KMS-11 (cell line): Measurements from ENCODE around the gene CUL4A.

Experiments used
- H2AFZ ChIP-seq: fragments of 200-600 bp; sonication (generic); 2 replicates; pipeline ENCODE4 v1.6.1; 2016; ENCODE audit warnings: antibody characterized with exemption, mixed run types, low read depth
- H3K27ac ChIP-seq: fragments of 200-600 bp; sonication (generic); 2 replicates; pipeline ENCODE4 v1.6.1; 2016; ENCODE audit warnings: mild to moderate bottlenecking, mixed run types
- H3K27me3 ChIP-seq: fragments of 200-600 bp; sonication (generic); 2 replicates; pipeline ENCODE4 v1.6.1; 2017; ENCODE audit warnings: mild to moderate bottlenecking, low read depth, mixed run types, moderate library complexity; ENCODE audit not compliant: insufficient read depth
- H3K36me3 ChIP-seq: fragments of 200-600 bp; sonication (generic); 2 replicates; pipeline ENCODE4 v1.6.1; 2017; ENCODE audit warnings: mild to moderate bottlenecking, mixed run types; ENCODE audit not compliant: insufficient read depth
- H3K4me1 ChIP-seq: fragments of 200-600 bp; sonication (generic); 2 replicates; pipeline ENCODE4 v1.6.1; 2016; ENCODE audit warnings: mild to moderate bottlenecking, low read depth, mixed run types; ENCODE audit not compliant: poor library complexity, severe bottlenecking
- H3K4me2 ChIP-seq: fragments of 200-600 bp; sonication (generic); 2 replicates; pipeline ENCODE4 v1.7.0; 2016; ENCODE audit warnings: mild to moderate bottlenecking, mixed run types
- H3K4me3 ChIP-seq: fragments of 200-600 bp; sonication (generic); IDR thresholded peaks from 2 replicates; pipeline ENCODE4 v1.6.1; 2017; ENCODE audit warnings: low read depth, low read length, mixed read lengths; ENCODE audit not compliant: insufficient read depth
- H3K79me2 ChIP-seq: fragments of 200-600 bp; sonication (generic); 2 replicates; pipeline ENCODE4 v1.6.1; 2016; ENCODE audit warnings: low read depth, mixed run types; ENCODE audit not compliant: insufficient read depth
- H3K9ac ChIP-seq: fragments of 200-600 bp; sonication (generic); 2 replicates; pipeline ENCODE4 v1.6.1; 2016; ENCODE audit warnings: mild to moderate bottlenecking, mixed run types
- H4K20me1 ChIP-seq: fragments of 200-600 bp; sonication (generic); 2 replicates; pipeline ENCODE4 v1.6.1; 2016; ENCODE audit warnings: mild to moderate bottlenecking, mixed run types; ENCODE audit not compliant: insufficient read depth
- CTCF ChIP-seq: fragments of 200-600 bp; sonication (generic); conservative IDR thresholded peaks from 2 replicates; pipeline ENCODE4 v1.6.1; 2017; ENCODE audit warnings: low read depth, mild to moderate bottlenecking, antibody characterized with exemption, low read length, moderate library complexity, mixed read lengths

CUL4A gene

GRCh38 chr13:113315992-113316391 lies 106.6 kb downstream of the CUL4A start:
- Histone ChIP-seq H3K79me2 (no peaks in the 10 kb centered on the region), H3K4me1 (no peaks in the 10 kb centered on the region), H3K4me3 (no peak overlapping the region), H3K9ac (no peak overlapping the region), H3K27ac (no peak overlapping the region), H3K36me3 (no peaks in the 10 kb centered on the region), H2AFZ (no peak overlapping the region), H3K4me2 (no peak overlapping the region), H4K20me1 (no peaks in the 10 kb centered on the region), H3K27me3 (no peaks in the 10 kb centered on the region)
- no peak for TF ChIP-seq CTCF
